HepG2 (cell line): ENCODE results near the gene PDE8B. TPM values are rescaled to one million over a fixed set of nuclear protein-coding genes. Genes with fewer than 3 reads are reported as not detected.

Experiments used
- SP1 ChIP-seq, 2 experiments: fragments of 450-650 bp in 1 of 2; sonication (generic) in 1 of 2; formaldehyde crosslinking in 1 of 2; IDR thresholded peaks; 2 replicates each; pipeline versions ENCODE4 v1.4.0 to v1.6.1; 2016 to 2020; ENCODE audit warnings: missing genetic modification reagents in 1 of 2
- ZNF709 ChIP-seq: sonication (generic); formaldehyde crosslinking; IDR thresholded peaks from 2 replicates; pipeline ENCODE4 v1.5.0; 2020; ENCODE audit warnings: mild to moderate bottlenecking, missing genetic modification reagents
- polyA plus RNA-seq, 8 experiments: library from polyadenylated mRNA; depleted of rRNA in 3 of 8; stranded (reverse) in 7 of 8; unstranded in 1 of 8; fragments of >200 nt; fragmentation: Illumina TruSeq in 4 of 8; extraction: Trizol in 4 of 8; gene quantifications; 2 replicates each; pipeline versions ENCODE4 v1.2.1 to v1.2.3, GENCODE V29; 2011 to 2016; ENCODE audit warnings: low read depth in 4 of 8, missing spikeins in 1 of 8, mixed read lengths in 1 of 8; ENCODE audit not compliant: insufficient read depth in 1 of 8
- total RNA-seq, 5 experiments: library from RNA; depleted of rRNA; stranded (reverse); fragments of >200 nt; fragmentation: Illumina TruSeq; extraction: Trizol; gene quantifications; 2 replicates each; pipeline ENCODE4 v1.2.3, GENCODE V29; 2016; ENCODE audit warnings: low read depth in 1 of 5
- TF ChIP-seq, protein P1 (sequence below): sonication (generic); formaldehyde crosslinking; IDR thresholded peaks from 2 replicates; pipeline ENCODE4 v1.5.1; 2020; ENCODE audit warnings: missing genetic modification reagents, mild to moderate bottlenecking, borderline replicate concordance
- TF ChIP-seq, protein P2 (sequence below): sonication (generic); formaldehyde crosslinking; IDR thresholded peaks from 2 replicates; pipeline ENCODE4 v1.4.0; 2020; ENCODE audit warnings: missing genetic modification reagents
- TF ChIP-seq, protein P3 (sequence below): sonication (generic); formaldehyde crosslinking; IDR thresholded peaks from 2 replicates; pipeline ENCODE4 v1.5.1; 2020; ENCODE audit warnings: mild to moderate bottlenecking, missing genetic modification reagents, borderline replicate concordance
- TF ChIP-seq, protein P4 (sequence below): IDR thresholded peaks from 2 replicates; pipeline ENCODE4 v1.6.1; 2016; ENCODE audit warnings: low read depth, missing genetic modification reagents, missing compliant biosample characterization
- TF ChIP-seq, protein P5 (sequence below): sonication (generic); formaldehyde crosslinking; IDR thresholded peaks from 2 replicates; pipeline ENCODE4 v1.4.0; 2020; ENCODE audit warnings: missing genetic modification reagents

Gene PDE8B
- total and polyA plus RNA-seq, 2 of the 13 experiments (the other 11 are each of a cell fraction or from before 2014, with no cell fraction given), result 0.07 TPM; not detected in 1

DNA sequence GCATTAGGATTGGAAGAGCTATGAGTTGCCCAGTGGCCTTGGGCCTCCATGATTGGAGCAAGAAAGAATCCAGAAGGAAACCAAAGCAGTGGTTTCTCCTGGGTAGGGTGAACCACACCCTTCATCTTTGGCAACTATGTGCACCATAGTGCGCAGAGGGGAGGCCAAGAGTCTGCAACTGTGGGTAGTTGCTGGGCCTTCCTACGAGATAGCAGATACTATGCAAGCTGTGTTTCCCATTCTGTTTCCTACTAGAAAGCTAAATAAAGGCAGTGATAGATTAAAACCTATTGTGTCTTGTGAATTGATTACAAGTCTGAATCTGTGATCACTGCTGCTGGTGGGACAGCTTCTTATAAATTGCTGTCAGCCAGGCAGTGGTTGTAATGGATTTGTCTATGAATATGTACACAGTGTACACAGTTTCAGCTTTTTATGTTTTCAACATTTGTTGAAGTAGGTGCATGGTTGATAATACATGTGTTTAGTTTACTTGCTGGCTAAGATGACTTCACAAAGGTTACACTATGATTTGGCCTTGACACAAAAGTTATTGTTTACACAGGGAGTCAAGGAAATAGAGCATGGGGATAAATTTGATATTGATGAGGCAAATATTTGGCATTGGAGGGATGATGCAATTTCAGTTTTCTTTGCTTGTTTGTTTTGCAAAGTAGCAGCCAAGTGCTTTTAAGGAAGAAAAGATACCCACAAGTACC is 23.7 kb upstream of the PDE8B start (continued):
- TF ChIP-seq, protein P1, sequence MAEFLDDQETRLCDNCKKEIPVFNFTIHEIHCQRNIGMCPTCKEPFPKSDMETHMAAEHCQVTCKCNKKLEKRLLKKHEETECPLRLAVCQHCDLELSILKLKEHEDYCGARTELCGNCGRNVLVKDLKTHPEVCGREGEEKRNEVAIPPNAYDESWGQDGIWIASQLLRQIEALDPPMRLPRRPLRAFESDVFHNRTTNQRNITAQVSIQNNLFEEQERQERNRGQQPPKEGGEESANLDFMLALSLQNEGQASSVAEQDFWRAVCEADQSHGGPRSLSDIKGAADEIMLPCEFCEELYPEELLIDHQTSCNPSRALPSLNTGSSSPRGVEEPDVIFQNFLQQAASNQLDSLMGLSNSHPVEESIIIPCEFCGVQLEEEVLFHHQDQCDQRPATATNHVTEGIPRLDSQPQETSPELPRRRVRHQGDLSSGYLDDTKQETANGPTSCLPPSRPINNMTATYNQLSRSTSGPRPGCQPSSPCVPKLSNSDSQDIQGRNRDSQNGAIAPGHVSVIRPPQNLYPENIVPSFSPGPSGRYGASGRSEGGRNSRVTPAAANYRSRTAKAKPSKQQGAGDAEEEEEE (CRISPR knock-in tag), result no peak
- TF ChIP-seq SP1 (IDR thresholded peaks at IDR 0.05) (no peak), SP1 (CRISPR knock-in tag; IDR thresholded peaks at IDR 0.05) (no peak), ZNF709 (no peak)
- TF ChIP-seq, protein P2, sequence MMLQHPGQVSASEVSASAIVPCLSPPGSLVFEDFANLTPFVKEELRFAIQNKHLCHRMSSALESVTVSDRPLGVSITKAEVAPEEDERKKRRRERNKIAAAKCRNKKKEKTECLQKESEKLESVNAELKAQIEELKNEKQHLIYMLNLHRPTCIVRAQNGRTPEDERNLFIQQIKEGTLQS (CRISPR knock-in tag), result peak; percentile 23; the same call in 1 of the 2 replicates
- TF ChIP-seq, protein P3, sequence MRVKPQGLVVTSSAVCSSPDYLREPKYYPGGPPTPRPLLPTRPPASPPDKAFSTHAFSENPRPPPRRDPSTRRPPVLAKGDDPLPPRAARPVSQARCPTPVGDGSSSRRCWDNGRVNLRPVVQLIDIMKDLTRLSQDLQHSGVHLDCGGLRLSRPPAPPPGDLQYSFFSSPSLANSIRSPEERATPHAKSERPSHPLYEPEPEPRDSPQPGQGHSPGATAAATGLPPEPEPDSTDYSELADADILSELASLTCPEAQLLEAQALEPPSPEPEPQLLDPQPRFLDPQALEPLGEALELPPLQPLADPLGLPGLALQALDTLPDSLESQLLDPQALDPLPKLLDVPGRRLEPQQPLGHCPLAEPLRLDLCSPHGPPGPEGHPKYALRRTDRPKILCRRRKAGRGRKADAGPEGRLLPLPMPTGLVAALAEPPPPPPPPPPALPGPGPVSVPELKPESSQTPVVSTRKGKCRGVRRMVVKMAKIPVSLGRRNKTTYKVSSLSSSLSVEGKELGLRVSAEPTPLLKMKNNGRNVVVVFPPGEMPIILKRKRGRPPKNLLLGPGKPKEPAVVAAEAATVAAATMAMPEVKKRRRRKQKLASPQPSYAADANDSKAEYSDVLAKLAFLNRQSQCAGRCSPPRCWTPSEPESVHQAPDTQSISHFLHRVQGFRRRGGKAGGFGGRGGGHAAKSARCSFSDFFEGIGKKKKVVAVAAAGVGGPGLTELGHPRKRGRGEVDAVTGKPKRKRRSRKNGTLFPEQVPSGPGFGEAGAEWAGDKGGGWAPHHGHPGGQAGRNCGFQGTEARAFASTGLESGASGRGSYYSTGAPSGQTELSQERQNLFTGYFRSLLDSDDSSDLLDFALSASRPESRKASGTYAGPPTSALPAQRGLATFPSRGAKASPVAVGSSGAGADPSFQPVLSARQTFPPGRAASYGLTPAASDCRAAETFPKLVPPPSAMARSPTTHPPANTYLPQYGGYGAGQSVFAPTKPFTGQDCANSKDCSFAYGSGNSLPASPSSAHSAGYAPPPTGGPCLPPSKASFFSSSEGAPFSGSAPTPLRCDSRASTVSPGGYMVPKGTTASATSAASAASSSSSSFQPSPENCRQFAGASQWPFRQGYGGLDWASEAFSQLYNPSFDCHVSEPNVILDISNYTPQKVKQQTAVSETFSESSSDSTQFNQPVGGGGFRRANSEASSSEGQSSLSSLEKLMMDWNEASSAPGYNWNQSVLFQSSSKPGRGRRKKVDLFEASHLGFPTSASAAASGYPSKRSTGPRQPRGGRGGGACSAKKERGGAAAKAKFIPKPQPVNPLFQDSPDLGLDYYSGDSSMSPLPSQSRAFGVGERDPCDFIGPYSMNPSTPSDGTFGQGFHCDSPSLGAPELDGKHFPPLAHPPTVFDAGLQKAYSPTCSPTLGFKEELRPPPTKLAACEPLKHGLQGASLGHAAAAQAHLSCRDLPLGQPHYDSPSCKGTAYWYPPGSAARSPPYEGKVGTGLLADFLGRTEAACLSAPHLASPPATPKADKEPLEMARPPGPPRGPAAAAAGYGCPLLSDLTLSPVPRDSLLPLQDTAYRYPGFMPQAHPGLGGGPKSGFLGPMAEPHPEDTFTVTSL (CRISPR knock-in tag), result peak; percentile 54; the same call in 1 of the 2 replicates
- TF ChIP-seq, protein P4, sequence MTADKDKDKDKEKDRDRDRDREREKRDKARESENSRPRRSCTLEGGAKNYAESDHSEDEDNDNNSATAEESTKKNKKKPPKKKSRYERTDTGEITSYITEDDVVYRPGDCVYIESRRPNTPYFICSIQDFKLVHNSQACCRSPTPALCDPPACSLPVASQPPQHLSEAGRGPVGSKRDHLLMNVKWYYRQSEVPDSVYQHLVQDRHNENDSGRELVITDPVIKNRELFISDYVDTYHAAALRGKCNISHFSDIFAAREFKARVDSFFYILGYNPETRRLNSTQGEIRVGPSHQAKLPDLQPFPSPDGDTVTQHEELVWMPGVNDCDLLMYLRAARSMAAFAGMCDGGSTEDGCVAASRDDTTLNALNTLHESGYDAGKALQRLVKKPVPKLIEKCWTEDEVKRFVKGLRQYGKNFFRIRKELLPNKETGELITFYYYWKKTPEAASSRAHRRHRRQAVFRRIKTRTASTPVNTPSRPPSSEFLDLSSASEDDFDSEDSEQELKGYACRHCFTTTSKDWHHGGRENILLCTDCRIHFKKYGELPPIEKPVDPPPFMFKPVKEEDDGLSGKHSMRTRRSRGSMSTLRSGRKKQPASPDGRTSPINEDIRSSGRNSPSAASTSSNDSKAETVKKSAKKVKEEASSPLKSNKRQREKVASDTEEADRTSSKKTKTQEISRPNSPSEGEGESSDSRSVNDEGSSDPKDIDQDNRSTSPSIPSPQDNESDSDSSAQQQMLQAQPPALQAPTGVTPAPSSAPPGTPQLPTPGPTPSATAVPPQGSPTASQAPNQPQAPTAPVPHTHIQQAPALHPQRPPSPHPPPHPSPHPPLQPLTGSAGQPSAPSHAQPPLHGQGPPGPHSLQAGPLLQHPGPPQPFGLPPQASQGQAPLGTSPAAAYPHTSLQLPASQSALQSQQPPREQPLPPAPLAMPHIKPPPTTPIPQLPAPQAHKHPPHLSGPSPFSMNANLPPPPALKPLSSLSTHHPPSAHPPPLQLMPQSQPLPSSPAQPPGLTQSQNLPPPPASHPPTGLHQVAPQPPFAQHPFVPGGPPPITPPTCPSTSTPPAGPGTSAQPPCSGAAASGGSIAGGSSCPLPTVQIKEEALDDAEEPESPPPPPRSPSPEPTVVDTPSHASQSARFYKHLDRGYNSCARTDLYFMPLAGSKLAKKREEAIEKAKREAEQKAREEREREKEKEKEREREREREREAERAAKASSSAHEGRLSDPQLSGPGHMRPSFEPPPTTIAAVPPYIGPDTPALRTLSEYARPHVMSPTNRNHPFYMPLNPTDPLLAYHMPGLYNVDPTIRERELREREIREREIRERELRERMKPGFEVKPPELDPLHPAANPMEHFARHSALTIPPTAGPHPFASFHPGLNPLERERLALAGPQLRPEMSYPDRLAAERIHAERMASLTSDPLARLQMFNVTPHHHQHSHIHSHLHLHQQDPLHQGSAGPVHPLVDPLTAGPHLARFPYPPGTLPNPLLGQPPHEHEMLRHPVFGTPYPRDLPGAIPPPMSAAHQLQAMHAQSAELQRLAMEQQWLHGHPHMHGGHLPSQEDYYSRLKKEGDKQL (CRISPR knock-in tag), result peak; percentile 79
- TF ChIP-seq, protein P5, sequence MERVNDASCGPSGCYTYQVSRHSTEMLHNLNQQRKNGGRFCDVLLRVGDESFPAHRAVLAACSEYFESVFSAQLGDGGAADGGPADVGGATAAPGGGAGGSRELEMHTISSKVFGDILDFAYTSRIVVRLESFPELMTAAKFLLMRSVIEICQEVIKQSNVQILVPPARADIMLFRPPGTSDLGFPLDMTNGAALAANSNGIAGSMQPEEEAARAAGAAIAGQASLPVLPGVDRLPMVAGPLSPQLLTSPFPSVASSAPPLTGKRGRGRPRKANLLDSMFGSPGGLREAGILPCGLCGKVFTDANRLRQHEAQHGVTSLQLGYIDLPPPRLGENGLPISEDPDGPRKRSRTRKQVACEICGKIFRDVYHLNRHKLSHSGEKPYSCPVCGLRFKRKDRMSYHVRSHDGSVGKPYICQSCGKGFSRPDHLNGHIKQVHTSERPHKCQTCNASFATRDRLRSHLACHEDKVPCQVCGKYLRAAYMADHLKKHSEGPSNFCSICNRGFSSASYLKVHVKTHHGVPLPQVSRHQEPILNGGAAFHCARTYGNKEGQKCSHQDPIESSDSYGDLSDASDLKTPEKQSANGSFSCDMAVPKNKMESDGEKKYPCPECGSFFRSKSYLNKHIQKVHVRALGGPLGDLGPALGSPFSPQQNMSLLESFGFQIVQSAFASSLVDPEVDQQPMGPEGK (CRISPR knock-in tag), result no peak; the same call in 1 of the 2 replicates
